K562 (cell line): ENCODE measurements around the gene ZC3H12C. TPM values are rescaled to one million over a fixed set of nuclear protein-coding genes. Genes with fewer than 3 reads are reported as not detected.

Experiments
- BDP1 ChIP-seq: IDR thresholded peaks from 3 replicates; pipeline ENCODE4 v1.6.1; 2011; ENCODE audit not compliant: insufficient read length, insufficient read depth
- CBFA2T2 ChIP-seq: fragments of 450-650 bp; conservative IDR thresholded peaks from 2 replicates; pipeline ENCODE4 v1.6.1; 2017; ENCODE audit warnings: mild to moderate bottlenecking
- CBX5 ChIP-seq: IDR thresholded peaks from 2 replicates; pipeline ENCODE4 v1.6.1; 2014; ENCODE audit warnings: low read depth, borderline replicate concordance
- CEBPG ChIP-seq, 3 experiments: fragments of 200-800 bp in 1 of 3; sonication (Bioruptor generic) in 1 of 3; sonication (generic) in 1 of 3; formaldehyde crosslinking in 1 of 3; IDR thresholded peaks in 2 of 3; conservative IDR thresholded peaks in 1 of 3; 2 replicates each; pipeline versions ENCODE4 v1.6.1 to v1.8.0; 2016 to 2022; ENCODE audit warnings: missing compliant biosample characterization in 2 of 3, missing genetic modification characterization in 2 of 3, mild to moderate bottlenecking in 1 of 3, missing genetic modification reagents in 1 of 3
- JUND ChIP-seq, 2 experiments: IDR thresholded peaks; 2 replicates in 1 of 2; 3 replicates in 1 of 2; pipeline ENCODE4 v1.6.1; 2011; ENCODE audit warnings: borderline replicate concordance in 2 of 2, low read depth in 2 of 2, low read length in 2 of 2, improper control_type of control experiment in 1 of 2, missing biosample characterization in 1 of 2, missing genetic modification characterization in 1 of 2, missing genetic modification reagents in 1 of 2
- NELFE ChIP-seq: IDR thresholded peaks from 2 replicates; pipeline ENCODE4 v1.6.1; 2011; ENCODE audit warnings: mild to moderate bottlenecking; ENCODE audit not compliant: insufficient read depth, insufficient read length
- NFIX ChIP-seq: fragments of 250-450 bp; sonication (Bioruptor Pico); IDR thresholded peaks from 2 replicates; pipeline ENCODE4 v1.4.0; 2020; ENCODE audit warnings: low read depth, mild to moderate bottlenecking, moderate library complexity
- NFXL1 ChIP-seq: fragments of 450-650 bp; formaldehyde crosslinking; IDR thresholded peaks from 2 replicates; pipeline ENCODE4 v1.4.0; 2021; ENCODE audit warnings: mild to moderate bottlenecking
- PKNOX1 ChIP-seq: fragments of 450-650 bp; IDR thresholded peaks from 2 replicates; pipeline ENCODE4 v1.6.1; 2016
- PML ChIP-seq: IDR thresholded peaks from 2 replicates; pipeline ENCODE4 v1.6.1; 2012; ENCODE audit warnings: low read length, inconsistent platforms
- PRPF4 ChIP-seq: fragments of 200-400 bp; formaldehyde crosslinking; IDR thresholded peaks from one replicate; pipeline ENCODE4 v1.6.1; 2017; ENCODE audit warnings: low read length, low read depth, mild to moderate bottlenecking; ENCODE audit not compliant: insufficient read depth, poor library complexity, severe bottlenecking
- PYGO2 ChIP-seq: fragments of 450-650 bp; IDR thresholded peaks from 2 replicates; pipeline ENCODE4 v1.6.1; 2016; ENCODE audit warnings: mild to moderate bottlenecking, missing genetic modification characterization, moderate library complexity, missing compliant biosample characterization
- SMARCE1 ChIP-seq: fragments of 450-650 bp; IDR thresholded peaks from 2 replicates; pipeline ENCODE4 v1.7.1; 2016; ENCODE audit warnings: mild to moderate bottlenecking
- SRSF3 ChIP-seq: fragments of 200-400 bp; formaldehyde crosslinking; IDR thresholded peaks from 2 replicates; pipeline ENCODE4 v1.6.1; 2016; ENCODE audit warnings: mild to moderate bottlenecking, low read length, moderate library complexity; ENCODE audit not compliant: insufficient read depth
- TEAD1 ChIP-seq, 2 experiments: fragments of 450-650 bp in 1 of 2; sonication (generic) in 1 of 2; formaldehyde crosslinking; IDR thresholded peaks; 2 replicates each; pipeline versions ENCODE4 v1.4.0 to v1.8.0; 2020 to 2022; ENCODE audit warnings: mild to moderate bottlenecking in 2 of 2, missing genetic modification reagents in 1 of 2
- VEZF1 ChIP-seq: fragments of 200-800 bp; sonication (Bioruptor generic); IDR thresholded peaks from 2 replicates; pipeline ENCODE4 v1.6.1; 2017; ENCODE audit warnings: missing genetic modification characterization, missing compliant biosample characterization
- YY1 ChIP-seq, 3 experiments: IDR thresholded peaks; 2 replicates each; pipeline ENCODE4 v1.6.1; 2011; ENCODE audit warnings: low read length in 2 of 3, mild to moderate bottlenecking in 2 of 3, moderate library complexity in 2 of 3, borderline replicate concordance in 1 of 3, control low read depth in 1 of 3, low read depth in 1 of 3; ENCODE audit not compliant: insufficient read depth in 3 of 3, insufficient replicate concordance in 2 of 3, control insufficient read depth in 1 of 3, insufficient read length in 1 of 3; ENCODE audit errors: extremely low read depth in 1 of 3
- ZNF165 ChIP-seq: fragments of 250-450 bp; sonication (Bioruptor Pico); IDR thresholded peaks from 2 replicates; pipeline ENCODE4 v1.4.0; 2020; ENCODE audit warnings: borderline replicate concordance
- ZNF436 ChIP-seq: fragments of 250-450, 450-650 bp; sonication (Bioruptor Pico); formaldehyde crosslinking; IDR thresholded peaks from 2 replicates; pipeline ENCODE4 v1.7.0; 2020; ENCODE audit warnings: mild to moderate bottlenecking
- ZNF444 ChIP-seq: fragments of 250-450 bp; sonication (Bioruptor Pico); IDR thresholded peaks from 2 replicates; pipeline ENCODE4 v1.4.0; 2020; ENCODE audit warnings: mild to moderate bottlenecking, moderate library complexity
- ZNF764 ChIP-seq: fragments of 250-450 bp; sonication (Bioruptor Pico); IDR thresholded peaks from 2 replicates; pipeline ENCODE4 v1.4.0; 2020; ENCODE audit warnings: low read depth, mild to moderate bottlenecking, moderate library complexity
- polyA plus RNA-seq, 8 experiments: library from polyadenylated mRNA; depleted of rRNA in 4 of 8; stranded (reverse) in 5 of 8; unstranded in 3 of 8; fragments of >200 nt; fragmentation: Nextera tagmentation in 2 of 8; fragmentation: Illumina TruSeq in 1 of 8; extraction: Ambion mirVana in 2 of 8; extraction: Trizol in 1 of 8; gene quantifications; 2 replicates each; pipeline versions ENCODE4 v1.2.1 to v1.2.3, GENCODE V29; 2011 to 2014; ENCODE audit warnings: inconsistent platforms in 1 of 8, missing spikeins in 1 of 8
- total RNA-seq, 7 experiments: library from RNA; depleted of rRNA in 6 of 7; stranded (reverse); fragments of >200 nt in 6 of 7; fragmentation: Illumina TruSeq in 2 of 7; extraction: Trizol in 2 of 7; gene quantifications; 2 replicates each; pipeline versions ENCODE4 v1.2.1 to v1.2.3, GENCODE V29; 2011 to 2021; ENCODE audit warnings: low replicate concordance in 1 of 7
- TF ChIP-seq, protein P1 (sequence below), 3 experiments: IDR thresholded peaks in 2 of 3; conservative IDR thresholded peaks in 1 of 3; 2 replicates each; pipeline ENCODE4 v1.5.1; 2011 to 2012; ENCODE audit warnings: low read length in 3 of 3, mild to moderate bottlenecking in 3 of 3, control low read depth in 2 of 3, improper control_type of control experiment in 1 of 3, inconsistent platforms in 1 of 3, low read depth in 1 of 3, mixed read lengths in 1 of 3, moderate library complexity in 1 of 3; ENCODE audit not compliant: insufficient read depth in 2 of 3

ZC3H12C gene
- total and polyA plus RNA-seq, 9 of the 15 experiments (the other 6 are each of a cell fraction or from before 2014, with no cell fraction given): 0.56 to 5.9 (median 3.3) TPM

DNA sequence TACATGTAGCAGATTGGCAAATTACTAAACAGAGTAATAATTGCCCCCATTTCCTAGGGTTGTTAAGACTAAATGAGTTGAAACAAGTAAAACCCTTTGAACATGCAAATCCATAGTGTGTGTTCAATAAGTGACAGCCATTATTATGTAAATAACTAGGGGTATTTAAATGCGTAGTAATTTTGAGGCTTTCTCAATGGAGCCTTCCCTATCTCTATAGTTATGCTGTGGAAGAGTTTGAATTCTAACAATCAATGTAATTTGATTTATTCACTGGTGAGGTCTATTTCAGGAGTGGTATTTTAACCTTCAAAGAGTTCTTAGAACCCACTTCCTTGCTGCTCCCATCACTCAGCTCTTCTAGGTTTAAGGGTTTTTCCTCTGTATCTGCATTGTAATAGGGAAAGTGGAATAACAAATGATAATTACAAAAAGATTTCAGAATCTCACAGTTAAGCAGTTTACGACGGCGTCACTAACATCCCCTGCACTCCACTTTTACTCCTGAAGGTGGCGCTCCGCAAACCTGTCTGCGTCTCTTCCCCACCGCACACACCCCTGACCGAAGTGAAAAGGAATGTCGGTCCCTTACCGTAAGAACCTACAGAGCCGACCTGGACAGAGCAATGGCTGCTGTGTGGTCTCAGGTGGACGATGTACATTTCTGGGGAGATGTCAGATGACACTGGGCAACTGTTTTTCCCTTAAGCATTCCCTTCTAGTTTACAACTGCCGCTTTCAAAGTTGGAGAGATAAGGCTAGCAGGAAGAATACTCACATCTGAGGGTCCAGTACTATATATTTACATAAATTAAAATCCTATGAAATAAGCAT, 80.8 kb downstream of the ZC3H12C start (continued):
- TF ChIP-seq ZNF444: no peak
- TF ChIP-seq CBX5: no peak
- no peak for TF ChIP-seq TEAD1 (CRISPR knock-in tag; IDR thresholded peaks at IDR 0.05)
- no peak for TF ChIP-seq SRSF3
- no peak for TF ChIP-seq ZNF165
- TF ChIP-seq BDP1: no peak
- TF ChIP-seq JUND (IDR thresholded peaks at IDR 0.05; ENCODE audit: borderline replicate concordance, low read depth, low read length): peak; percentile 57
- no peak for TF ChIP-seq JUND (tag; IDR thresholded peaks at IDR 0.05; ENCODE audit: borderline replicate concordance, low read depth, low read length)
- TF ChIP-seq, protein P1, sequence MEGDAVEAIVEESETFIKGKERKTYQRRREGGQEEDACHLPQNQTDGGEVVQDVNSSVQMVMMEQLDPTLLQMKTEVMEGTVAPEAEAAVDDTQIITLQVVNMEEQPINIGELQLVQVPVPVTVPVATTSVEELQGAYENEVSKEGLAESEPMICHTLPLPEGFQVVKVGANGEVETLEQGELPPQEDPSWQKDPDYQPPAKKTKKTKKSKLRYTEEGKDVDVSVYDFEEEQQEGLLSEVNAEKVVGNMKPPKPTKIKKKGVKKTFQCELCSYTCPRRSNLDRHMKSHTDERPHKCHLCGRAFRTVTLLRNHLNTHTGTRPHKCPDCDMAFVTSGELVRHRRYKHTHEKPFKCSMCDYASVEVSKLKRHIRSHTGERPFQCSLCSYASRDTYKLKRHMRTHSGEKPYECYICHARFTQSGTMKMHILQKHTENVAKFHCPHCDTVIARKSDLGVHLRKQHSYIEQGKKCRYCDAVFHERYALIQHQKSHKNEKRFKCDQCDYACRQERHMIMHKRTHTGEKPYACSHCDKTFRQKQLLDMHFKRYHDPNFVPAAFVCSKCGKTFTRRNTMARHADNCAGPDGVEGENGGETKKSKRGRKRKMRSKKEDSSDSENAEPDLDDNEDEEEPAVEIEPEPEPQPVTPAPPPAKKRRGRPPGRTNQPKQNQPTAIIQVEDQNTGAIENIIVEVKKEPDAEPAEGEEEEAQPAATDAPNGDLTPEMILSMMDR (IDR thresholded peaks at IDR 0.05 in 2 of 3, conservative IDR thresholded peaks at IDR 0.05 in 1 of 3; ENCODE audit: insufficient read depth in 2 of 3, low read depth in 1 of 3, low read length in 3 of 3): peak; percentile 81 to 92 (median 81)
- TF ChIP-seq ZNF764: no peak
- TF ChIP-seq PRPF4: no peak
- TF ChIP-seq CBFA2T2: no peak
- TF ChIP-seq NFIX (CRISPR knock-in tag): no peak
- no peak for TF ChIP-seq NFXL1 (CRISPR knock-in tag)
- TF ChIP-seq NELFE: no peak
- TF ChIP-seq SMARCE1: peak; percentile 35; the same call in 1 of the 2 replicates
- no peak for TF ChIP-seq PYGO2
- TF ChIP-seq PML: no peak
- no peak for TF ChIP-seq CEBPG (CRISPR knock-in tag; IDR thresholded peaks at IDR 0.05)
- no peak for TF ChIP-seq CEBPG (tag; conservative IDR thresholded peaks at IDR 0.05 in 1 of 2, IDR thresholded peaks at IDR 0.05 in 1 of 2)
- no peak for TF ChIP-seq VEZF1 (CRISPR knock-in tag)
- peak; percentile 26; the same call in 1 of the 2 replicates for TF ChIP-seq PKNOX1
- no peak for TF ChIP-seq ZNF436
- peak in 2 of 3 experiments; percentile 14 to 19 for TF ChIP-seq YY1 (IDR thresholded peaks at IDR 0.05; ENCODE audit: borderline replicate concordance in 1 of 3, control insufficient read depth in 1 of 3, extremely low read depth in 1 of 3, insufficient read depth in 3 of 3, insufficient read length in 1 of 3, insufficient replicate concordance in 2 of 3, low read depth in 1 of 3, low read length in 2 of 3)
